Neural cell (in vitro differentiated cells): Measurements from ENCODE around the gene GALNT2.

Experiments
- EP300 ChIP-seq: fragments of 450-650 bp; conservative IDR thresholded peaks from 2 replicates; pipeline ENCODE4 v1.6.1; 2014; ENCODE audit warnings: antibody characterized with exemption, mild to moderate bottlenecking, moderate library complexity; ENCODE audit not compliant: poor library complexity, severe bottlenecking
- TAF1 ChIP-seq: IDR thresholded peaks from 2 replicates; pipeline ENCODE4 v1.6.1; 2012; ENCODE audit warnings: low read depth
- TF ChIP-seq, protein P1 (sequence below): fragments of 450-650 bp; IDR thresholded peaks from 2 replicates; pipeline ENCODE4 v1.5.1; 2014; ENCODE audit warnings: antibody characterized with exemption, mild to moderate bottlenecking, moderate library complexity; ENCODE audit not compliant: poor library complexity, severe bottlenecking

DNA sequence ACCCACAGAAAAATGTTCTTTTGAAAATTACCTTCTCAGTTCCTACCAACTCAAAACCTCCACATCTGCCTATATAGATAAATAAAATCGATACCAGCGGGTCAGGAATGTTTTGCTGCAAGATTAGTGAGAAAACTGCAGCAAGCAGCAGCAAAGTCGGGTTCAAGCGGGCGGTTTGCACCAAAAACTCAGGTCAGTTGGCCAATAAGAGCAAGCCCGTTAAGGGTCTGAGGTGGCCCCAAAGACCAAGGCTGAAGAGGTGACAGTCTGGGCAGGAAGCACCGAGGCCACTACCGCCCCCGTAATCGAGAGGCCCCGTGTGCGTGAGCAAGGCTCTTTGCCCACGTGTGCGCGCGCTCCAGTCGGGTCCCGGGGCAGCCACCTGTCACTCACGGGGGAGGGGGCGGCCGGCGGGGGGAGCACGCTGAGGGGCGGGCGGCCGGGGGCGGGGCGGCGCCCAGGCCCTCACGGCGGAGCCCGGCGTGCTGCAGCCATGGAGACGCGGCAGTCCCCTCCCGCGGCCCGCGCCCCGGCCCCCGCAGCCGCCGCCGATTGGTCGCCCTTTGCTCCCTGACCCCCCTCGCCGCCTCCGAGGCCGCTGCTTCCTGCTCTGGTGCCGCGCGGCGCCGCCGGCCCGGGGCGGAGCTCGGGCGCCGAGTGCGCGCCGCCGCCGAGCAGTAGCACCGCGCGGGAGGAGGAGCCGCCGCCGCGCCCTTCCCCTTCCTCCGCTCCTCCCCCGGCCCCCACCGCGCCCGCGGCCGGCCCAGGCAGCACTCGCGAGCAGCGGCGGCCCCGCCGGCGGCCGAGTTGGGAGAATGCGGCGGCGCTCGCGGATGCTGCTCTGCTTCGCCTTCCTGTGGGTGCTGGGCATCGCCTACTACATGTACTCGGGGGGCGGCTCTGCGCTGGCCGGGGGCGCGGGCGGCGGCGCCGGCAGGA is at the start of gene GALNT2:
- TF ChIP-seq, protein P1, sequence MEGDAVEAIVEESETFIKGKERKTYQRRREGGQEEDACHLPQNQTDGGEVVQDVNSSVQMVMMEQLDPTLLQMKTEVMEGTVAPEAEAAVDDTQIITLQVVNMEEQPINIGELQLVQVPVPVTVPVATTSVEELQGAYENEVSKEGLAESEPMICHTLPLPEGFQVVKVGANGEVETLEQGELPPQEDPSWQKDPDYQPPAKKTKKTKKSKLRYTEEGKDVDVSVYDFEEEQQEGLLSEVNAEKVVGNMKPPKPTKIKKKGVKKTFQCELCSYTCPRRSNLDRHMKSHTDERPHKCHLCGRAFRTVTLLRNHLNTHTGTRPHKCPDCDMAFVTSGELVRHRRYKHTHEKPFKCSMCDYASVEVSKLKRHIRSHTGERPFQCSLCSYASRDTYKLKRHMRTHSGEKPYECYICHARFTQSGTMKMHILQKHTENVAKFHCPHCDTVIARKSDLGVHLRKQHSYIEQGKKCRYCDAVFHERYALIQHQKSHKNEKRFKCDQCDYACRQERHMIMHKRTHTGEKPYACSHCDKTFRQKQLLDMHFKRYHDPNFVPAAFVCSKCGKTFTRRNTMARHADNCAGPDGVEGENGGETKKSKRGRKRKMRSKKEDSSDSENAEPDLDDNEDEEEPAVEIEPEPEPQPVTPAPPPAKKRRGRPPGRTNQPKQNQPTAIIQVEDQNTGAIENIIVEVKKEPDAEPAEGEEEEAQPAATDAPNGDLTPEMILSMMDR, result peak; percentile 26
- TF ChIP-seq TAF1, result no peak
- TF ChIP-seq EP300, result no peak
